Stimulated activated CD8-positive, alpha-beta memory T cell treated with anti-CD3 and anti-CD28 coated beads, Interleukin-15, amount 100 ng/mL, for 4 hours (primary cell): ENCODE data around the gene TOM1L2.
"Not testable (repeated sequence)": the region's sequence is repeated elsewhere in the genome, so short reads cannot be mapped to it uniquely, and the experiment has no call there.

Experiments used
- DNase-seq, 2 donors: peaks; one replicate each; pipeline ENCODE4 v3.0.0-alpha.2; 2020; ENCODE audit warnings: low read depth in 2 of 2

TOM1L2 gene

GRCh38 chr17:17970699-17971430 is 1.3 kb downstream of the TOM1L2 start:
- DNase-seq: no peak

GRCh38 chr17:17966399-17966798 is 5.8 kb downstream of the TOM1L2 start:
- DNase-seq: no peak

GRCh38 chr17:17965152-17965721 is 7.0 kb downstream of the TOM1L2 start:
- DNase-seq: no peak

- DNase-seq: no peak
Observed at GRCh38 chr17:17964710-17965109, 7.5 kb downstream of the TOM1L2 start.

GRCh38 chr17:17963694-17964436 is 8.3 kb downstream of the TOM1L2 start:
- DNase-seq: no peak

GRCh38 chr17:17963066-17963465 is 9.1 kb downstream of the TOM1L2 start:
- no peak for DNase-seq

- DNase-seq: no peak
Observed at GRCh38 chr17:17960500-17961030, 11.6 kb downstream of the TOM1L2 start.

- no peak for DNase-seq
Observed at GRCh38 chr17:17959520-17960361, 12.5 kb downstream of the TOM1L2 start.

- no peak for DNase-seq
Observed at GRCh38 chr17:17958982-17959381, 13.2 kb downstream of the TOM1L2 start.

GRCh38 chr17:17957584-17957916 is 14.7 kb downstream of the TOM1L2 start:
- no peak for DNase-seq

GRCh38 chr17:17955790-17956341 is 16.3 kb downstream of the TOM1L2 start:
- not testable (repeated sequence) for DNase-seq

GRCh38 chr17:17954079-17954478 is 18.1 kb downstream of the TOM1L2 start:
- DNase-seq: no peak

- DNase-seq: no peak
Observed at GRCh38 chr17:17952691-17953090, 19.5 kb downstream of the TOM1L2 start.

GRCh38 chr17:17951524-17951923 is 20.7 kb downstream of the TOM1L2 start:
- no peak for DNase-seq

- DNase-seq: no peak
Observed at GRCh38 chr17:17950806-17951205, 21.4 kb downstream of the TOM1L2 start.

- DNase-seq: no peak
Observed at GRCh38 chr17:17950347-17950746, 21.9 kb downstream of the TOM1L2 start.

- no peak for DNase-seq
Observed at GRCh38 chr17:17947966-17948365, 24.2 kb downstream of the TOM1L2 start.

GRCh38 chr17:17947309-17947708 is 24.9 kb downstream of the TOM1L2 start:
- DNase-seq: no peak

GRCh38 chr17:17946093-17946492 is 26.1 kb downstream of the TOM1L2 start:
- DNase-seq: no peak

- no peak for DNase-seq
Observed at GRCh38 chr17:17944743-17945142, 27.5 kb downstream of the TOM1L2 start.

- DNase-seq: no peak
Observed at GRCh38 chr17:17944242-17944641, 28.0 kb downstream of the TOM1L2 start.
